MM.1S (cell line): ENCODE data around the gene KIAA1328.

ENCODE experiments used
- DNase-seq: peaks from one replicate; pipeline ENCODE4 v3.0.0-alpha.2; 2015
- H2AFZ ChIP-seq: fragments of 300-600 bp; sonication (generic); 2 replicates; pipeline ENCODE4 v1.6.0; 2016; ENCODE audit warnings: antibody characterized with exemption, low read length
- H3F3A ChIP-seq: fragments of 300-600 bp; sonication (generic); 2 replicates; pipeline ENCODE4 v1.6.1; 2016; ENCODE audit warnings: mild to moderate bottlenecking, antibody characterized with exemption, low read length, moderate library complexity, mixed read lengths; ENCODE audit not compliant: insufficient read depth
- H3K27ac ChIP-seq: fragments of 300-600 bp; sonication (generic); 2 replicates; pipeline ENCODE4 v1.5.1; 2016; ENCODE audit warnings: mild to moderate bottlenecking, low read length
- H3K27me3 ChIP-seq: fragments of 300-600 bp; sonication (generic); replicated peaks from 2 replicates; pipeline ENCODE4 v1.6.0; 2016; ENCODE audit warnings: low read length; ENCODE audit not compliant: insufficient read depth
- H3K36me3 ChIP-seq: fragments of 300-600 bp; sonication (generic); replicated peaks from 2 replicates; pipeline ENCODE4 v1.6.1; 2016; ENCODE audit warnings: mild to moderate bottlenecking, low read length, mixed read lengths; ENCODE audit not compliant: insufficient read depth
- H3K4me1 ChIP-seq: fragments of 300-600 bp; sonication (generic); 2 replicates; pipeline ENCODE4 v1.6.1; 2016; ENCODE audit warnings: low read length, mixed read lengths
- H3K4me2 ChIP-seq: fragments of 300-600 bp; sonication (generic); 2 replicates; pipeline ENCODE4 v1.6.0; 2016; ENCODE audit warnings: low read depth, low read length
- H3K4me3 ChIP-seq: fragments of 300-600 bp; sonication (generic); 2 replicates; pipeline ENCODE4 v1.5.1; 2016; ENCODE audit warnings: low read length, mixed read lengths
- H3K79me2 ChIP-seq: fragments of 300-600 bp; sonication (generic); 2 replicates; pipeline ENCODE4 v1.6.1; 2016; ENCODE audit warnings: mixed run types, low read length, mixed read lengths
- H3K9ac ChIP-seq: fragments of 300-600 bp; sonication (generic); 2 replicates; pipeline ENCODE4 v1.6.1; 2016; ENCODE audit warnings: low read length, mixed read lengths
- H3K9me2 ChIP-seq: fragments of 300-600 bp; sonication (generic); replicated peaks from 2 replicates; pipeline ENCODE4 v1.6.1; 2016; ENCODE audit warnings: mild to moderate bottlenecking, low read length, mixed read lengths; ENCODE audit not compliant: insufficient read depth
- H3K9me3 ChIP-seq: fragments of 300-600 bp; sonication (generic); replicated peaks from 2 replicates; pipeline ENCODE4 v1.6.1; 2016; ENCODE audit warnings: mild to moderate bottlenecking, low read length, mixed read lengths; ENCODE audit not compliant: insufficient read depth
- H4K20me1 ChIP-seq: fragments of 300-600 bp; sonication (generic); 2 replicates; pipeline ENCODE4 v1.6.1; 2016; ENCODE audit warnings: mild to moderate bottlenecking, low read length, moderate library complexity, mixed read lengths; ENCODE audit not compliant: insufficient read depth
- EZH2 ChIP-seq: fragments of 300-600 bp; sonication (generic); optimal IDR thresholded peaks from 2 replicates; pipeline ENCODE3; 2017; ENCODE audit warnings: low read depth, mild to moderate bottlenecking, antibody characterized with exemption, low read length, mixed read lengths
- EZH2phosphoT487 ChIP-seq: fragments of 300-600 bp; sonication (generic); IDR thresholded peaks from 2 replicates; pipeline ENCODE4 v1.6.1; 2018; ENCODE audit warnings: antibody characterized with exemption, low read length
- TF ChIP-seq, protein P1 (sequence below): fragments of 300-600 bp; sonication (generic); IDR thresholded peaks from 2 replicates; pipeline ENCODE4 v1.5.1; 2016; ENCODE audit warnings: antibody characterized with exemption, low read length, mixed read lengths

KIAA1328 gene

DNA sequence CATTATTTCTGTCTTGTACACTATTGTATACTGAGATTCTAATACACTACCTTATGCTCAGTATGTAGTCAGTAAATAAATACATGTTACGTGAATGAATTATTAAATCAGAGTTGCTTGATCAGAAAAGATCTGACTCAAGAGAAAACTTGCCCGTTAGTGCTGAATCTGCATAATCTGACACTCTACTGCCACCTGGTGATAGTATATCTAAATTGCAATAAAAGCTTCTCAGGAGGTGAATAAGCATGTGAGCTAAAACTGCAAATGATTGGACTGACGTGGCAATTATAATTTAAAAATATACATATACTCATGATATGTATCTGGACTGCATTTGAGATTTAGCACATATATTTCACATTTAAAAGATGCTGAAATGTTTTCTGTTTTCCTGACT lies 70.4 kb downstream of the KIAA1328 start:
- no peaks in the 10 kb centered on the region for H3K9me3 ChIP-seq
- no peak overlapping the region for H2AFZ ChIP-seq
- H4K20me1 ChIP-seq: no peaks in the 10 kb centered on the region
- H3K36me3 ChIP-seq: no peaks in the 10 kb centered on the region
- no peaks in the 10 kb centered on the region for H3K4me1 ChIP-seq
- H3K27me3 ChIP-seq: no peaks in the 10 kb centered on the region
- no peaks in the 10 kb centered on the region for H3F3A ChIP-seq
- no peaks in the 10 kb centered on the region for H3K9me2 ChIP-seq
- DNase-seq: peak; percentile 65
- no peaks in the 10 kb centered on the region for H3K79me2 ChIP-seq
- TF ChIP-seq, protein P1, sequence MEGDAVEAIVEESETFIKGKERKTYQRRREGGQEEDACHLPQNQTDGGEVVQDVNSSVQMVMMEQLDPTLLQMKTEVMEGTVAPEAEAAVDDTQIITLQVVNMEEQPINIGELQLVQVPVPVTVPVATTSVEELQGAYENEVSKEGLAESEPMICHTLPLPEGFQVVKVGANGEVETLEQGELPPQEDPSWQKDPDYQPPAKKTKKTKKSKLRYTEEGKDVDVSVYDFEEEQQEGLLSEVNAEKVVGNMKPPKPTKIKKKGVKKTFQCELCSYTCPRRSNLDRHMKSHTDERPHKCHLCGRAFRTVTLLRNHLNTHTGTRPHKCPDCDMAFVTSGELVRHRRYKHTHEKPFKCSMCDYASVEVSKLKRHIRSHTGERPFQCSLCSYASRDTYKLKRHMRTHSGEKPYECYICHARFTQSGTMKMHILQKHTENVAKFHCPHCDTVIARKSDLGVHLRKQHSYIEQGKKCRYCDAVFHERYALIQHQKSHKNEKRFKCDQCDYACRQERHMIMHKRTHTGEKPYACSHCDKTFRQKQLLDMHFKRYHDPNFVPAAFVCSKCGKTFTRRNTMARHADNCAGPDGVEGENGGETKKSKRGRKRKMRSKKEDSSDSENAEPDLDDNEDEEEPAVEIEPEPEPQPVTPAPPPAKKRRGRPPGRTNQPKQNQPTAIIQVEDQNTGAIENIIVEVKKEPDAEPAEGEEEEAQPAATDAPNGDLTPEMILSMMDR: peak; percentile 54
- TF ChIP-seq EZH2: no peak
- H3K9ac ChIP-seq: no peak overlapping the region
- no peak overlapping the region for H3K27ac ChIP-seq
- H3K4me3 ChIP-seq: no peak overlapping the region
- no peak overlapping the region for H3K4me2 ChIP-seq

DNA sequence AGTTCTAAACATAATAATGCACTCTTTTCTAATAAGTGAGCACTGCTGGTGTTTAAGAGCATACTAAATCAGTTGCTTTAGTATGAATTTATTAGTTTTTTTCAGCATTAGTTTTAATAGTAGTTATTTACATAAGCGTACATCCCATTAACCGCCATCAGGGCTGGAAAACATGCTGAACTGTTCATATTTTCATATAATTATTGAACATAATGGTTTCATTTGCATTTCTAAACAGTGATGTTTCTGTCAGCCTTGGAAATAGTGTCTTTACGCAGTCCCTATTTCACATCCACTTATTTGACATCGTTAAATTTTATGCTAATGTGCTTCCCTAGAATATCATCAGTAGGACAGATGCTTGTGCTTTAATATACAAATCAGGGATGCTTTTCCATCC lies 71.5 kb downstream of the KIAA1328 start:
- H3K9ac ChIP-seq: no peak overlapping the region
- no peaks in the 10 kb centered on the region for H3K36me3 ChIP-seq
- H3K9me2 ChIP-seq: no peaks in the 10 kb centered on the region
- H2AFZ ChIP-seq: no peak overlapping the region
- H3K79me2 ChIP-seq: no peaks in the 10 kb centered on the region
- no peak overlapping the region for H3K4me2 ChIP-seq
- no peak for DNase-seq
- no peaks in the 10 kb centered on the region for H4K20me1 ChIP-seq
- H3K27ac ChIP-seq: no peak overlapping the region
- no peak overlapping the region for H3K4me3 ChIP-seq
- no peaks in the 10 kb centered on the region for H3K9me3 ChIP-seq
- H3K4me1 ChIP-seq: no peaks in the 10 kb centered on the region
- TF ChIP-seq, protein P1: no peak
- no peak for TF ChIP-seq EZH2phosphoT487
- no peak for TF ChIP-seq EZH2
- H3K27me3 ChIP-seq: no peaks in the 10 kb centered on the region
- H3F3A ChIP-seq: no peaks in the 10 kb centered on the region

DNA sequence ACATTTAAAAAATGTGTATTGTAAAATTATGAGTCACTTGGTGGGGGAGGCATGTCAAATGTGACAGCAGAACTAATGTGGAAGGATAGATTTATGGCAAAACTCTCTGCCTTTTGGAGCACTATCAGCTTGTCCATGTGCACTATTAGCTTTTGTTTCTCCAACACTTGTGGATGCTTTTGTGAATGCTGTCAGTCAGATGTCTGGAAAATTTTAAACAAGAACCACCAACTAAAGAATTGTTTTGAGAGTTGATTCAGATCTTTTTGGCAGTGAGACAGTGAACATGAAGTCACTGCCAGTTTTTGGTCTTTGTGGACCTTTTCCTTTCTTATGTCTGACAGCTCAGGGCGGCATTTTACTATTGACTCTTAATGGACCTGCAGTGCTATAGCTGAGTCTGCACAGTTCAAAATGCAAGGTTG lies 72.4 kb downstream of the KIAA1328 start:
- Histone ChIP-seq H3F3A (no peaks in the 10 kb centered on the region), H3K9ac (no peak overlapping the region), H3K36me3 (no peaks in the 10 kb centered on the region), H3K4me3 (no peak overlapping the region), H2AFZ (no peak overlapping the region), H3K9me2 (no peaks in the 10 kb centered on the region), H3K4me2 (no peak overlapping the region), H3K9me3 (no peaks in the 10 kb centered on the region), H4K20me1 (no peaks in the 10 kb centered on the region), H3K27ac (no peak overlapping the region), H3K27me3 (no peaks in the 10 kb centered on the region), H3K4me1 (no peaks in the 10 kb centered on the region), H3K79me2 (no peaks in the 10 kb centered on the region)
- TF ChIP-seq, protein P1: no peak
- TF ChIP-seq EZH2phosphoT487 (no peak), EZH2 (no peak)
- DNase-seq: no peak
